Ishikawa (cell line): ENCODE results near the gene SLC22A15.

Experiments used
- CEBPB ChIP-seq: IDR thresholded peaks from 2 replicates; pipeline ENCODE4 v1.6.1; 2012
- CREB1 ChIP-seq: IDR thresholded peaks from 2 replicates; pipeline ENCODE4 v1.6.1; 2012; ENCODE audit warnings: low read depth
- EP300 ChIP-seq: IDR thresholded peaks from 2 replicates; pipeline ENCODE4 v1.6.1; 2012; ENCODE audit warnings: borderline replicate concordance
- FOXM1 ChIP-seq: IDR thresholded peaks from 2 replicates; pipeline ENCODE4 v1.6.1; 2012; ENCODE audit warnings: low read depth, borderline replicate concordance
- NFIC ChIP-seq: IDR thresholded peaks from 2 replicates; pipeline ENCODE4 v1.6.1; 2012
- RAD21 ChIP-seq: IDR thresholded peaks from 2 replicates; pipeline ENCODE4 v1.6.1; 2012; ENCODE audit warnings: low read depth
- TAF1 ChIP-seq: IDR thresholded peaks from 2 replicates; pipeline ENCODE4 v1.6.1; 2012; ENCODE audit warnings: low read depth, mild to moderate bottlenecking
- TCF12 ChIP-seq: IDR thresholded peaks from 2 replicates; pipeline ENCODE4 v1.6.1; 2012; ENCODE audit warnings: low read depth
- TEAD4 ChIP-seq: IDR thresholded peaks from 2 replicates; pipeline ENCODE4 v1.6.1; 2012
- YY1 ChIP-seq: IDR thresholded peaks from 2 replicates; pipeline ENCODE4 v1.6.1; 2012; ENCODE audit warnings: low read depth
- TF ChIP-seq, protein P1 (sequence below): IDR thresholded peaks from 2 replicates; pipeline ENCODE4 v1.6.1; 2012; ENCODE audit warnings: low read depth, mild to moderate bottlenecking
- TF ChIP-seq, protein P2 (sequence below): IDR thresholded peaks from 2 replicates; pipeline ENCODE4 v1.6.1; 2012
- TF ChIP-seq, protein P3 (sequence below): IDR thresholded peaks from 2 replicates; pipeline ENCODE4 v1.6.1; 2012

GRCh38 chr1:116033322-116033721, 57.0 kb downstream of the SLC22A15 start:
- TF ChIP-seq EP300 (no peak), TEAD4 (no peak), TAF1 (no peak), RAD21 (no peak), YY1 (no peak), NFIC (no peak), CREB1 (no peak), TCF12 (no peak), CEBPB (no peak), FOXM1 (no peak)
- TF ChIP-seq, protein P1, sequence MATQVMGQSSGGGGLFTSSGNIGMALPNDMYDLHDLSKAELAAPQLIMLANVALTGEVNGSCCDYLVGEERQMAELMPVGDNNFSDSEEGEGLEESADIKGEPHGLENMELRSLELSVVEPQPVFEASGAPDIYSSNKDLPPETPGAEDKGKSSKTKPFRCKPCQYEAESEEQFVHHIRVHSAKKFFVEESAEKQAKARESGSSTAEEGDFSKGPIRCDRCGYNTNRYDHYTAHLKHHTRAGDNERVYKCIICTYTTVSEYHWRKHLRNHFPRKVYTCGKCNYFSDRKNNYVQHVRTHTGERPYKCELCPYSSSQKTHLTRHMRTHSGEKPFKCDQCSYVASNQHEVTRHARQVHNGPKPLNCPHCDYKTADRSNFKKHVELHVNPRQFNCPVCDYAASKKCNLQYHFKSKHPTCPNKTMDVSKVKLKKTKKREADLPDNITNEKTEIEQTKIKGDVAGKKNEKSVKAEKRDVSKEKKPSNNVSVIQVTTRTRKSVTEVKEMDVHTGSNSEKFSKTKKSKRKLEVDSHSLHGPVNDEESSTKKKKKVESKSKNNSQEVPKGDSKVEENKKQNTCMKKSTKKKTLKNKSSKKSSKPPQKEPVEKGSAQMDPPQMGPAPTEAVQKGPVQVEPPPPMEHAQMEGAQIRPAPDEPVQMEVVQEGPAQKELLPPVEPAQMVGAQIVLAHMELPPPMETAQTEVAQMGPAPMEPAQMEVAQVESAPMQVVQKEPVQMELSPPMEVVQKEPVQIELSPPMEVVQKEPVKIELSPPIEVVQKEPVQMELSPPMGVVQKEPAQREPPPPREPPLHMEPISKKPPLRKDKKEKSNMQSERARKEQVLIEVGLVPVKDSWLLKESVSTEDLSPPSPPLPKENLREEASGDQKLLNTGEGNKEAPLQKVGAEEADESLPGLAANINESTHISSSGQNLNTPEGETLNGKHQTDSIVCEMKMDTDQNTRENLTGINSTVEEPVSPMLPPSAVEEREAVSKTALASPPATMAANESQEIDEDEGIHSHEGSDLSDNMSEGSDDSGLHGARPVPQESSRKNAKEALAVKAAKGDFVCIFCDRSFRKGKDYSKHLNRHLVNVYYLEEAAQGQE, result no peak
- TF ChIP-seq, protein P2, sequence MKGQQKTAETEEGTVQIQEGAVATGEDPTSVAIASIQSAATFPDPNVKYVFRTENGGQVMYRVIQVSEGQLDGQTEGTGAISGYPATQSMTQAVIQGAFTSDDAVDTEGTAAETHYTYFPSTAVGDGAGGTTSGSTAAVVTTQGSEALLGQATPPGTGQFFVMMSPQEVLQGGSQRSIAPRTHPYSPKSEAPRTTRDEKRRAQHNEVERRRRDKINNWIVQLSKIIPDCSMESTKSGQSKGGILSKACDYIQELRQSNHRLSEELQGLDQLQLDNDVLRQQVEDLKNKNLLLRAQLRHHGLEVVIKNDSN, result no peak
- TF ChIP-seq, protein P3, sequence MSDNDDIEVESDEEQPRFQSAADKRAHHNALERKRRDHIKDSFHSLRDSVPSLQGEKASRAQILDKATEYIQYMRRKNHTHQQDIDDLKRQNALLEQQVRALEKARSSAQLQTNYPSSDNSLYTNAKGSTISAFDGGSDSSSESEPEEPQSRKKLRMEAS, result no peak
